OCI-LY3 (cell line): ENCODE data around the gene RPS19BP1.

ENCODE experiments used
- H2AFZ ChIP-seq: fragments of 200-600, 300-600 bp; shearing (Covaris generic); 2 replicates; pipeline ENCODE4 v1.6.0; 2014; ENCODE audit warnings: antibody characterized with exemption, low read depth, low read length
- H3K27ac ChIP-seq: fragments of 200-600, 300-600 bp; sonication (generic); 2 replicates; pipeline ENCODE4 v1.5.1; 2014; ENCODE audit warnings: mild to moderate bottlenecking, low read length, moderate library complexity, mixed read lengths
- H3K27me3 ChIP-seq: fragments of 200-600, 300-600 bp; sonication (generic); 2 replicates; pipeline ENCODE4 v1.6.1; 2014; ENCODE audit warnings: low read depth, low read length, mixed read lengths
- H3K36me3 ChIP-seq: fragments of 200-600, 300-600 bp; sonication (generic); replicated peaks from 2 replicates; pipeline ENCODE3; 2014; ENCODE audit warnings: low read depth, low read length, mixed read lengths
- H3K4me1 ChIP-seq: fragments of 300-600, 200-600 bp; sonication (generic); 2 replicates; pipeline ENCODE4 v1.6.1; 2014; ENCODE audit warnings: low read length, mixed read lengths
- H3K4me2 ChIP-seq: fragments of 200-600, 300-600 bp; sonication (generic); 2 replicates; pipeline ENCODE4 v1.6.1; 2014; ENCODE audit warnings: low read length, mixed read lengths
- H3K4me3 ChIP-seq: fragments of 300-600, 200-600 bp; sonication (generic); 2 replicates; pipeline ENCODE4 v1.5.1; 2014; ENCODE audit warnings: antibody characterized with exemption, mild to moderate bottlenecking, low read length, moderate library complexity
- H3K79me2 ChIP-seq: fragments of 300-600, 200-600 bp; shearing (Covaris generic); 2 replicates; pipeline ENCODE4 v1.6.1; 2014; ENCODE audit warnings: mild to moderate bottlenecking, low read length, mixed read lengths
- H3K9ac ChIP-seq: fragments of 300-600, 200-600 bp; shearing (Covaris generic); 2 replicates; pipeline ENCODE4 v1.6.0; 2014; ENCODE audit warnings: mild to moderate bottlenecking, low read length, moderate library complexity
- H3K9me3 ChIP-seq: fragments of 200-600, 300-600 bp; shearing (Covaris generic); 2 replicates; pipeline ENCODE4 v1.6.1; 2014; ENCODE audit warnings: low read length, mixed read lengths; ENCODE audit not compliant: insufficient read depth
- H4K20me1 ChIP-seq: fragments of 200-600, 300-600 bp; sonication (generic); 2 replicates; pipeline ENCODE4 v1.6.1; 2016; ENCODE audit warnings: low read length, mixed read lengths; ENCODE audit not compliant: insufficient read depth
- CTCF ChIP-seq: fragments of 200-600, 300-600 bp; sonication (generic); IDR thresholded peaks from 2 replicates; pipeline ENCODE4 v1.5.1; 2014; ENCODE audit warnings: antibody characterized with exemption, low read length, low read depth
- EZH2phosphoT487 ChIP-seq: fragments of 200-600 bp; shearing (Covaris generic); IDR thresholded peaks from 2 replicates; pipeline ENCODE4 v1.6.1; 2018; ENCODE audit warnings: antibody characterized with exemption, mixed run types, low read depth

Gene RPS19BP1

GRCh38 chr22:39558950-39559349 is 26.4 kb upstream of the RPS19BP1 start:
- Histone ChIP-seq H4K20me1 (no peaks in the 10 kb centered on the region), H3K79me2 (no peaks in the 10 kb centered on the region), H3K36me3 (no peaks in the 10 kb centered on the region), H3K4me2 (no peak overlapping the region), H3K27me3 (peaks cover 9% of the 10 kb centered on the region; the same call in 1 of the 2 replicates), H3K4me1 (no peaks in the 10 kb centered on the region), H2AFZ (no peak overlapping the region), H3K9ac (no peak overlapping the region), H3K4me3 (no peak overlapping the region), H3K9me3 (peaks cover 3% of the 10 kb centered on the region; the same call in 1 of the 2 replicates), H3K27ac (no peak overlapping the region)
- TF ChIP-seq CTCF (no peak), EZH2phosphoT487 (no peak)

- no peak overlapping the region for H2AFZ ChIP-seq
- H4K20me1 ChIP-seq = no peaks in the 10 kb centered on the region
- H3K4me2 ChIP-seq = no peak overlapping the region
- H3K36me3 ChIP-seq = no peaks in the 10 kb centered on the region
- no peak overlapping the region for H3K27ac ChIP-seq
- no peak overlapping the region for H3K4me3 ChIP-seq
- H3K79me2 ChIP-seq = no peaks in the 10 kb centered on the region
- no peak for TF ChIP-seq EZH2phosphoT487
- no peak for TF ChIP-seq CTCF
- H3K9ac ChIP-seq = no peak overlapping the region
- H3K27me3 ChIP-seq = peaks cover 10% of the 10 kb centered on the region
- H3K9me3 ChIP-seq = no peaks in the 10 kb centered on the region
- no peaks in the 10 kb centered on the region for H3K4me1 ChIP-seq
Measured at GRCh38 chr22:39558254-39558727, 25.7 kb upstream of the RPS19BP1 start.

GRCh38 chr22:39556970-39557841 is 24.7 kb upstream of the RPS19BP1 start:
- H3K4me3 ChIP-seq = no peak overlapping the region
- no peaks in the 10 kb centered on the region for H4K20me1 ChIP-seq
- peaks cover 19% of the 10 kb centered on the region for H3K27me3 ChIP-seq

More at GRCh38 chr22:39556970-39557841, 24.7 kb upstream of the RPS19BP1 start:
- no peak overlapping the region for H3K27ac ChIP-seq
- H3K4me1 ChIP-seq = no peaks in the 10 kb centered on the region
- no peaks in the 10 kb centered on the region for H3K36me3 ChIP-seq
- no peaks in the 10 kb centered on the region for H3K79me2 ChIP-seq
- no peaks in the 10 kb centered on the region for H3K9me3 ChIP-seq
- no peak overlapping the region for H3K9ac ChIP-seq
- no peak overlapping the region for H3K4me2 ChIP-seq
- H2AFZ ChIP-seq = no peak overlapping the region
- TF ChIP-seq CTCF (no peak), EZH2phosphoT487 (no peak)
